H1 (cell line): ENCODE data around the gene DCAF12L2. TPM values are rescaled to one million over a fixed set of nuclear protein-coding genes. Genes with fewer than 3 reads are reported as not detected.
A peak's percentile ranks its signal among the peaks of the same experiment; 100 is the strongest.

Experiments
- CTCF ChIA-PET: fragments of 300-600 bp; sonication (Branson Sonifier 250); formaldehyde crosslinking; loops from one replicate; lab custom pipeline; 2021; ENCODE audit not compliant: partially characterized antibody; lab: Charles Lee
- POLR2A ChIA-PET: fragments of 300-600 bp; sonication (Branson Sonifier 250); formaldehyde crosslinking; loops from one replicate; lab custom pipeline; 2021; ENCODE audit warnings: inconsistent platforms; ENCODE audit not compliant: partially characterized antibody; lab: Charles Lee
- DNase-seq, 2 experiments: peaks; one replicate each; pipeline versions ENCODE4 v3.0.0 to v3.0.0-alpha.2; 2010 to 2022; ENCODE audit warnings: low spot score in 2 of 2, low read depth in 1 of 2, mixed read lengths in 1 of 2
- FAIRE-seq: peaks from 2 replicates; lab custom pipeline; 2011; peaks lifted over from hg19 to GRCh38; lab: Jason Lieb, UNC
- H2AFZ ChIP-seq: 2 replicates; pipeline ENCODE4 v1.8.1; 2012; ENCODE audit warnings: low read length, inconsistent platforms
- H2AK5ac ChIP-seq: 2 replicates; pipeline ENCODE4 v1.6.1; 2013; ENCODE audit warnings: low read depth, low read length
- H2BK120ac ChIP-seq: replicated peaks from 2 replicates; pipeline ENCODE3; 2013; ENCODE audit warnings: low read depth, low read length, inconsistent platforms
- H2BK12ac ChIP-seq: 2 replicates; pipeline ENCODE4 v1.6.1; 2013; ENCODE audit warnings: low read depth, low read length
- H2BK15ac ChIP-seq: 2 replicates; pipeline ENCODE4 v1.6.1; 2013; ENCODE audit warnings: low read length
- H2BK20ac ChIP-seq: 2 replicates; pipeline ENCODE4 v1.6.1; 2013; ENCODE audit warnings: low read length
- H2BK5ac ChIP-seq: 2 replicates; pipeline ENCODE4 v1.6.1; 2013; ENCODE audit warnings: low read depth, low read length
- H3K14ac ChIP-seq: 2 replicates; pipeline ENCODE4 v1.6.1; 2013; ENCODE audit warnings: inconsistent platforms; ENCODE audit not compliant: insufficient read length
- H3K18ac ChIP-seq: 2 replicates; pipeline ENCODE4 v1.6.1; 2013; ENCODE audit warnings: low read length; ENCODE audit errors: extremely low read depth
- H3K23ac ChIP-seq: 2 replicates; pipeline ENCODE4 v1.6.1; 2013; ENCODE audit warnings: inconsistent platforms; ENCODE audit not compliant: insufficient read length
- H3K23me2 ChIP-seq: 2 replicates; pipeline ENCODE4 v1.6.1; 2013; ENCODE audit warnings: low read depth, low read length
- H3K27ac ChIP-seq: 2 replicates; pipeline ENCODE4 v1.6.1; 2011; ENCODE audit warnings: low read depth, low read length, inconsistent platforms
- H3K27me3 ChIP-seq, 4 experiments: replicated peaks in 1 of 4; 1 replicate in 1 of 4; 2 replicates in 3 of 4; pipeline versions ENCODE4 v1.6.1 to v1.8.1; 2011 to 2013; ENCODE audit warnings: low read length in 3 of 4, mild to moderate bottlenecking in 3 of 4, inconsistent platforms in 2 of 4, mixed read lengths in 2 of 4, moderate library complexity in 1 of 4; ENCODE audit not compliant: control insufficient read depth in 3 of 4, insufficient read depth in 3 of 4; ENCODE audit errors: extremely low read depth in 1 of 4
- H3K36me3 ChIP-seq, 4 experiments: 2 replicates each; pipeline versions ENCODE4 v1.6.1 to v1.8.1; 2011 to 2013; ENCODE audit warnings: mild to moderate bottlenecking in 4 of 4, low read length in 3 of 4, moderate library complexity in 2 of 4, control low read depth in 1 of 4, inconsistent platforms in 1 of 4; ENCODE audit not compliant: insufficient read depth in 4 of 4, control insufficient read depth in 2 of 4
- H3K4ac ChIP-seq: replicated peaks from 2 replicates; pipeline ENCODE3; 2013; ENCODE audit warnings: low read length, low read depth, mixed read lengths, inconsistent platforms; ENCODE audit not compliant: insufficient read length
- H3K4me1 ChIP-seq, 4 experiments: replicated peaks in 1 of 4; 1 replicate in 1 of 4; 2 replicates in 3 of 4; pipeline versions ENCODE4 v1.6.1 to v1.8.1; 2011 to 2013; ENCODE audit warnings: low read length in 3 of 4, inconsistent platforms in 2 of 4, mixed read lengths in 1 of 4; ENCODE audit not compliant: insufficient read depth in 4 of 4, control insufficient read depth in 3 of 4
- H3K4me2 ChIP-seq, 2 experiments: 2 replicates each; pipeline versions ENCODE4 v1.6.1 to v1.8.1; 2011 to 2013; ENCODE audit warnings: low read depth in 2 of 2, low read length in 2 of 2, control low read depth in 1 of 2, inconsistent platforms in 1 of 2, mild to moderate bottlenecking in 1 of 2; ENCODE audit not compliant: insufficient read depth in 1 of 2
- H3K4me3 ChIP-seq, 4 experiments: fragments of 200-600, 300-600 bp in 1 of 4; sonication (generic), shearing (Covaris generic), sonication (Bioruptor Twin) in 1 of 4; 2 replicates each; pipeline versions ENCODE4 v1.5.1 to v1.8.1; 2011 to 2016; ENCODE audit warnings: low read length in 4 of 4, low read depth in 3 of 4, control low read depth in 2 of 4, inconsistent platforms in 2 of 4, mild to moderate bottlenecking in 2 of 4, mixed read lengths in 1 of 4, moderate library complexity in 1 of 4; ENCODE audit not compliant: insufficient read depth in 2 of 4; ENCODE audit errors: extremely low read depth in 1 of 4
- H3K56ac ChIP-seq: replicated peaks from 2 replicates; pipeline ENCODE3; 2013; ENCODE audit warnings: low read depth, mild to moderate bottlenecking, mixed read lengths, low read length, inconsistent platforms; ENCODE audit not compliant: insufficient read length
- H3K79me1 ChIP-seq: 2 replicates; pipeline ENCODE4 v1.6.1; 2013; ENCODE audit warnings: low read depth, low read length, control low read depth
- H3K79me2 ChIP-seq, 2 experiments: 2 replicates each; pipeline versions ENCODE4 v1.6.1 to v1.8.1; 2012 to 2013; ENCODE audit warnings: low read length in 2 of 2, mild to moderate bottlenecking in 2 of 2, inconsistent platforms in 1 of 2; ENCODE audit not compliant: insufficient read depth in 2 of 2, control insufficient read depth in 1 of 2
- H3K9ac ChIP-seq, 4 experiments: replicated peaks in 1 of 4; 1 replicate in 1 of 4; 2 replicates in 3 of 4; pipeline versions ENCODE4 v1.6.1 to v1.8.1; 2011 to 2013; ENCODE audit warnings: low read depth in 3 of 4, low read length in 3 of 4, control low read depth in 2 of 4, mild to moderate bottlenecking in 2 of 4, moderate library complexity in 2 of 4, inconsistent platforms in 1 of 4; ENCODE audit errors: extremely low read depth in 1 of 4
- H3K9me3 ChIP-seq, 2 experiments: 2 replicates each; pipeline versions ENCODE4 v1.6.1 to v1.8.1; 2012 to 2013; ENCODE audit warnings: mild to moderate bottlenecking in 2 of 2, moderate library complexity in 2 of 2, control low read depth in 1 of 2, inconsistent platforms in 1 of 2, low read depth in 1 of 2, low read length in 1 of 2, mixed read lengths in 1 of 2; ENCODE audit not compliant: insufficient read depth in 2 of 2
- H4K20me1 ChIP-seq, 2 experiments: replicated peaks in 1 of 2; 2 replicates each; pipeline versions ENCODE3 to v1.8.1; 2011 to 2013; ENCODE audit warnings: inconsistent platforms in 2 of 2, low read length in 2 of 2, mild to moderate bottlenecking in 1 of 2; ENCODE audit not compliant: insufficient read depth in 2 of 2, control insufficient read depth in 1 of 2
- H4K5ac ChIP-seq: 2 replicates; pipeline ENCODE4 v1.6.1; 2013; ENCODE audit warnings: low read length, low read depth, mixed read lengths, inconsistent platforms; ENCODE audit not compliant: insufficient read length
- H4K8ac ChIP-seq: 2 replicates; pipeline ENCODE4 v1.8.0; 2013; ENCODE audit warnings: mild to moderate bottlenecking, moderate library complexity, low read length, inconsistent platforms; ENCODE audit not compliant: insufficient read depth; ENCODE audit errors: extremely low read depth
- H4K91ac ChIP-seq: replicated peaks from 2 replicates; pipeline ENCODE3; 2013; ENCODE audit warnings: low read length, mixed read lengths, inconsistent platforms; ENCODE audit not compliant: insufficient read length
- ATF2 ChIP-seq: IDR thresholded peaks from 2 replicates; pipeline ENCODE4 v1.6.1; 2012; ENCODE audit warnings: low read length, inconsistent platforms
- ATF3 ChIP-seq: IDR thresholded peaks from 2 replicates; pipeline ENCODE4 v1.6.1; 2011; ENCODE audit warnings: low read depth, mild to moderate bottlenecking, low read length; ENCODE audit not compliant: insufficient read depth
- BACH1 ChIP-seq: IDR thresholded peaks from 2 replicates; pipeline ENCODE4 v1.6.1; 2012; ENCODE audit warnings: low read length, improper control_type of control experiment
- CBX5 ChIP-seq: fragments of 300-800, 300-1000 bp; sonication (generic); IDR thresholded peaks from 2 replicates; pipeline ENCODE4 v1.7.1; 2016; ENCODE audit warnings: antibody characterized with exemption, low read length, low read depth
- CHD2 ChIP-seq: IDR thresholded peaks from 2 replicates; pipeline ENCODE4 v1.6.1; 2012; ENCODE audit warnings: low read length, improper control_type of control experiment
- FOSL1 ChIP-seq: IDR thresholded peaks from 2 replicates; pipeline ENCODE4 v1.6.1; 2011; ENCODE audit warnings: mild to moderate bottlenecking, low read depth, low read length, moderate library complexity; ENCODE audit not compliant: insufficient read depth
- PHF8 ChIP-seq: fragments of 200-600 bp; sonication (generic); conservative IDR thresholded peaks from 2 replicates; pipeline ENCODE4 v1.7.1; 2012; ENCODE audit warnings: low read depth, mild to moderate bottlenecking, inconsistent platforms, low read length, moderate library complexity
- SAP30 ChIP-seq: fragments of 300-600 bp; sonication (generic); IDR thresholded peaks from 2 replicates; pipeline ENCODE4 v1.7.1; 2012; ENCODE audit warnings: low read length, moderate library complexity, mild to moderate bottlenecking, inconsistent platforms; ENCODE audit not compliant: insufficient read depth, insufficient replicate concordance
- SP1 ChIP-seq: IDR thresholded peaks from 2 replicates; pipeline ENCODE4 v1.6.1; 2011; ENCODE audit warnings: low read depth, low read length
- WGBS, 2 experiments: shearing (Covaris generic) in 1 of 2; methylation state at CpG; one replicate each; pipeline versions ENCODE4 v1.1.6 to v1.1.7; 2013 to 2015; ENCODE audit warnings: low lambda C conversion rate in 2 of 2, mixed read lengths in 2 of 2, inconsistent platforms in 1 of 2, low coverage in 1 of 2, missing lambda C conversion rate in 1 of 2; ENCODE audit not compliant: insufficient replicate concordance in 2 of 2, insufficient coverage in 1 of 2, insufficient read length in 1 of 2; ENCODE audit errors: extremely low coverage in 1 of 2, missing lambda C conversion rate in 1 of 2; 5-methylcytosine and 5-hydroxymethylcytosine counted together
- polyA plus RNA-seq, 7 experiments: library from polyadenylated mRNA; depleted of rRNA in 3 of 7; stranded (reverse) in 5 of 7; unstranded in 2 of 7; fragments of >200 nt in 5 of 7; fragments of 200-250 nt in 2 of 7; gene quantifications; 1 replicate in 5 of 7; 2 replicates in 1 of 7; 4 replicates in 1 of 7; pipeline versions ENCODE4 v1.2.1 to v1.2.3, GENCODE V29; 2011 to 2013; ENCODE audit warnings: missing spikeins in 2 of 7, mixed read lengths in 2 of 7
- total RNA-seq: library from RNA; stranded (reverse); fragmentation: NEBNext Ultra II Directional; extraction: Animal tissue kit (Norgen Biotek cat#: 25700); gene quantifications from 2 replicates; pipeline ENCODE4 v1.2.1, GENCODE V29; 2021

DCAF12L2 gene
- total and polyA plus RNA-seq, 2 of the 8 experiments (the other 6 are each of a cell fraction or from before 2014, with no cell fraction given): 1.1 to 1.7 TPM

DNA sequence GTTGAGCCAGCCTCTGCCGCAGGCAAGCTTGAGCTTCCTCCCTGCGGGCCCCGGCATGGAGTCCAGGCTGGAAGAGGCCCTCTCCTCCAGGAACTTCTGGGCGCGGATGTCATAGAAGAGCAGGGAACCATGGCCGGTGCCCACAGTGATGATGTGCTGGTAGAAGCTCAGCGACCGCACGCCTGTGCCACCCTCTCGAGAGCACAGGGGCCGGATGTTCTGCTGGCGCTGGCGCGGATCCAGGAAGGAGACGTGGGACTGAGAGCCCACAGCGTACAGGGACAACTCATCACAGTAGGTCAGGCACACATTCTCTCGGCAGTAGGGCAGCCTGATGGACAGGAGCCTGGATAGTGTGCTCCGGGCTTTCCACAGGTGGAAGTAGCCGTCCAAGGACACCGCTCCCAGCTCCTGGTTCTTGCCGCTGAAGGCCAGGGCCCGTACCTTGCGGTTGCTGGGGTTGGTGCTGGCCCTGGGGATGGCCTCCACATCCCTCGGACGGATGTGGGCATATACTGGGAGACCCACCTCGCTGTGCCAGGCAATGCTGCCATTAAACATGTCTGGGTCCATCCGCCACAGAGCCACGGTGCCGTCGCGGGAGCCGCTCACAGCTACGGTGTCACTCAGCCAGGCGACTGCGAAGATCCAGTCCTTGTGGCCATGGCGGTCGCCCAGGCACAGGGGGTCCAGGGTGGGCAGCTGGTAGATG lies 1.2 kb downstream of the DCAF12L2 start:
- H3K18ac ChIP-seq: no peak overlapping the region
- H3K4me3 ChIP-seq: peak overlapping the region in 1 of 4 experiments; percentile 41; a peak in 1 of 8 replicates
- no peaks in the 10 kb centered on the region for H4K20me1 ChIP-seq
- H4K5ac ChIP-seq: no peak overlapping the region
- FAIRE-seq: no peak
- H3K9me3 ChIP-seq: no peaks in the 10 kb centered on the region
- H3K36me3 ChIP-seq: no peaks in the 10 kb centered on the region
- H3K27ac ChIP-seq: no peak overlapping the region
- DNase-seq: peak in 1 of 2 experiments; percentile 39
- H3K4me2 ChIP-seq: peak overlapping the region in 1 of 2 experiments; percentile 81; a peak in 1 of 4 replicates
- no peak overlapping the region; the same call in 1 of the 2 replicates for H4K8ac ChIP-seq
- no peak overlapping the region for H2BK120ac ChIP-seq
- no peak overlapping the region for H2BK5ac ChIP-seq
- CTCF ChIA-PET: no interaction called here
- no peaks in the 10 kb centered on the region for H3K79me2 ChIP-seq
- H4K91ac ChIP-seq: no peak overlapping the region
- H3K27me3 ChIP-seq: peaks cover 2 to 17% (median 11%) of the 10 kb centered on the region in 4 experiments; a peak in 5 of 7 replicates
- peaks cover 4% of the 10 kb centered on the region; the same call in 1 of the 2 replicates for H3K23me2 ChIP-seq
- H2BK15ac ChIP-seq: no peak overlapping the region
- H3K9ac ChIP-seq: no peak overlapping the region
- no peaks in the 10 kb centered on the region for H3K4me1 ChIP-seq
- H3K56ac ChIP-seq: no peak overlapping the region
- no peak overlapping the region for H3K4ac ChIP-seq
- H2BK12ac ChIP-seq: no peak overlapping the region
- no peaks in the 10 kb centered on the region for H3K79me1 ChIP-seq
- no peak overlapping the region for H3K14ac ChIP-seq
- no peak overlapping the region for H2BK20ac ChIP-seq
- POLR2A ChIA-PET: no interaction called here
- no peak overlapping the region for H3K23ac ChIP-seq
- H2AK5ac ChIP-seq: no peak overlapping the region
- H2AFZ ChIP-seq: no peak overlapping the region
- 86% methylated on average over 13 of the region's 37 CpGs; no CpG with 5 or more reads in 1 of the 2 experiments for WGBS, 2 experiments
- TF ChIP-seq CHD2 (no peak), FOSL1 (no peak), ATF3 (no peak), CBX5 (no peak), SP1 (no peak), ATF2 (no peak), BACH1 (no peak), SAP30 (no peak), PHF8 (no peak)
